ENCODE results near the gene PALM3. TPM values are rescaled to one million over a fixed set of nuclear protein-coding genes. Genes with fewer than 3 reads are reported as not detected.

The PALM3 gene
- total RNA-seq, 1 experiment from 2014 or later = 3.3 TPM

- ATAC-seq = no peak
- Histone ChIP-seq H3K36me3 (ENCODE audit: control insufficient read depth in 1 of 2, insufficient read depth in 2 of 2, low read length in 2 of 2) (no peaks in the 10 kb centered on the region), H3K4me3 (replicated peaks in 1 of 2; ENCODE audit: low read depth in 1 of 2, low read length in 2 of 2) (peak overlapping the region; percentile 49 to 80), H3K27me3 (ENCODE audit: insufficient read depth, low read length) (no peaks in the 10 kb centered on the region), H2AFZ (ENCODE audit: low read depth, low read length, poor library complexity, severe bottlenecking) (no peak overlapping the region), H3K79me2 (ENCODE audit: insufficient read depth, low read length) (no peaks in the 10 kb centered on the region), H3K9me3 (ENCODE audit: control insufficient read depth in 1 of 2, insufficient read depth in 1 of 2, low read depth in 1 of 2, low read length in 2 of 2) (no peaks in the 10 kb centered on the region), H3K27ac (ENCODE audit: low read depth, low read length) (peak overlapping the region; percentile 53; the same call in 1 of the 2 replicates), H4K20me1 (ENCODE audit: insufficient read depth) (no peaks in the 10 kb centered on the region), H3K4me1 (ENCODE audit: control insufficient read depth in 1 of 2, insufficient read depth in 2 of 2, low read length in 2 of 2) (peaks cover 5 to 16% of the 10 kb centered on the region in 2 experiments; a peak in 2 of 4 replicates), H3K9ac (ENCODE audit: low read length) (peak overlapping the region; percentile 60), H3K4me2 (ENCODE audit: low read length) (peak overlapping the region; percentile 88), H3K9me2 (ENCODE audit: insufficient read depth) (no peaks in the 10 kb centered on the region)
- intact Hi-C loops (cut with micrococcal nuclease) = no loop called here
- TF ChIP-seq EGR1 (IDR thresholded peaks at IDR 0.05; ENCODE audit: low read depth) = no peak
- no peak for TF ChIP-seq ZNF274 (IDR thresholded peaks at IDR 0.05; ENCODE audit: low read depth, low read length)
- no peak for TF ChIP-seq POLR2A (IDR thresholded peaks at IDR 0.05; ENCODE audit: borderline replicate concordance, extremely low read depth, insufficient read depth, insufficient read length)
- no peak for TF ChIP-seq CBX3 (IDR thresholded peaks at IDR 0.05; ENCODE audit: low read depth)
- TF ChIP-seq POLR2AphosphoS5 (IDR thresholded peaks at IDR 0.05; ENCODE audit: low read depth, low read length) = no peak
- no peak for TF ChIP-seq EZH2 (IDR thresholded peaks at IDR 0.05)
- TF ChIP-seq MAX (IDR thresholded peaks at IDR 0.05) = no peak
- TF ChIP-seq JUND (IDR thresholded peaks at IDR 0.05) = no peak
- no peak for TF ChIP-seq FOSL1 (IDR thresholded peaks at IDR 0.05; ENCODE audit: low read depth)
- TF ChIP-seq TCF7L2 (IDR thresholded peaks at IDR 0.05; ENCODE audit: borderline replicate concordance, extremely low read depth, insufficient read depth, insufficient read length) = no peak
- no peak for TF ChIP-seq ZBTB33 (IDR thresholded peaks at IDR 0.05; ENCODE audit: extremely low read depth, insufficient replicate concordance, low read length)
- TF ChIP-seq RAD21 (IDR thresholded peaks at IDR 0.05; ENCODE audit: low read depth) = no peak
- TF ChIP-seq CTCF (IDR thresholded peaks at IDR 0.05 in 2 of 3, conservative IDR thresholded peaks at IDR 0.05 in 1 of 3; ENCODE audit: borderline replicate concordance in 1 of 3, insufficient read depth in 1 of 3, low read depth in 2 of 3, low read length in 2 of 3) = no peak
- TF ChIP-seq SP1 (IDR thresholded peaks at IDR 0.05; ENCODE audit: low read depth) = no peak
- TF ChIP-seq CEBPB (IDR thresholded peaks at IDR 0.05; ENCODE audit: low read depth) = no peak
- TF ChIP-seq EZH2phosphoT487 (IDR thresholded peaks at IDR 0.05; ENCODE audit: borderline replicate concordance) = no peak
- no peak for DNase-seq (ENCODE audit: low read depth, low spot score)
- ChIA-PET RAD21 (ENCODE audit: low non-redundant PET in 1 of 2, low total read pairs in 2 of 2, uncharacterized antibody in 2 of 2, unreplicated experiment in 2 of 2) (no interaction called here), POLR2A (interaction anchor here (0.6 kb wide), 1 partner anchor 29 kb away, joined by 3 read pairs; no protein-coding TSS in a partner anchor), CTCF (interaction anchor here (1.3 to 1.6 kb wide), 2 partner anchors 50 to 55 kb away, joined by 3 to 5 read pairs; partner anchors contain the start of gene IL27RA)
- BruUV-seq (replicated peaks) = TSS peak; percentile 67
Measured at GRCh38 chr19:14081797-14082674, 20.2 kb upstream of the PALM3 start.

Measured in HCT116 (cell line).